Measurements from ENCODE around the gene FBXW7.

DNA sequence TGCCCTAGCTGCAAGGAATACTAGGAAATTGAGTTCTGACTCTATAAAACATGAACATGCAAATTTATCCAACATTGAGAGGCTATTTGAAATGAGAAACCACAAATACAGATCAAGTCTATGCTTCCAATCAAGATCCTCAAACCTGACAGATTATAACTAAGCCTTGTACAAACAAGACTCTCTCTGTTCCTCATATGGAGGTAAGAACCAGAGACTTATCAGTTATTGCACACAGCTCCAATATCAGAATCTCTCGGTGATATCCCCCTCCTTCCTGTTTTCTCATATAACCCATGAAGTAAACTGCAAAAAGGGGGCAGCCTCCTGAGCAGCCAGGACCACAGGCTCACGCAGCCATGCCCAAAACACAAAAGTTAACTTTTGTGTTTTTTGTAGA lies 36.5 kb downstream of the FBXW7 start:
- TF ChIP-seq CTCF (IDR thresholded peaks at IDR 0.05) (no peak), POLR2A (IDR thresholded peaks at IDR 0.05) (no peak)

Data from lower leg skin (tissue), 3 donors.